Colonic mucosa (tissue), 4 donors: ENCODE data around the gene DNM2. TPM values are rescaled to one million over a fixed set of nuclear protein-coding genes. Genes with fewer than 3 reads are reported as not detected.

Experiments used
- DNase-seq: peaks from one replicate; pipeline ENCODE4 v3.0.0-alpha.2; 2020
- H3K27ac ChIP-seq: fragments of 200-600 bp; one replicate; pipeline ENCODE4 v1.8.0; 2021
- H3K27me3 ChIP-seq: fragments of 200-600 bp; one replicate; pipeline ENCODE4 v1.8.0; 2021
- H3K36me3 ChIP-seq: fragments of 200-600 bp; one replicate; pipeline ENCODE4 v1.8.0; 2021
- H3K4me1 ChIP-seq: fragments of 200-600 bp; one replicate; pipeline ENCODE4 v1.8.0; 2021; ENCODE audit warnings: mild to moderate bottlenecking
- H3K4me3 ChIP-seq: fragments of 200-600 bp; one replicate; pipeline ENCODE4 v1.8.0; 2021
- H3K9ac ChIP-seq, 2 donors: one replicate each; pipeline ENCODE4 v1.7.0; 2013; ENCODE audit warnings: control low read depth in 2 of 2, low read depth in 2 of 2, low read length in 2 of 2
- H3K9me3 ChIP-seq: fragments of 200-600 bp; one replicate; pipeline ENCODE4 v1.8.0; 2021
- CTCF ChIP-seq: fragments of 200-600 bp; IDR thresholded peaks from one replicate; pipeline ENCODE4 v1.8.0; 2022; ENCODE audit warnings: antibody characterized with exemption, mild to moderate bottlenecking
- intact Hi-C: fragments of 100-400 bp; cut with DNase I; formaldehyde crosslinking; loops from one replicate; pipeline ENCODE4 v1.14.1; 2022
- total RNA-seq, 2 donors: library from RNA; stranded (reverse); fragmentation: NEBNext Ultra II Directional in 1 of 2; extraction: Animal tissue kit (Norgen Biotek cat#: 25700) in 1 of 2; gene quantifications; one replicate each; pipeline ENCODE4 v1.2.1, GENCODE V29; 2021
- donor health status: healthy.
- donor health status: DM: no; HTN: no; CAD: no.
- donor health status: DM: no; HTN: no; CAD: no.

The DNM2 gene
- total RNA-seq, 2 donors from 2014 or later = 450 to 461 TPM

DNA sequence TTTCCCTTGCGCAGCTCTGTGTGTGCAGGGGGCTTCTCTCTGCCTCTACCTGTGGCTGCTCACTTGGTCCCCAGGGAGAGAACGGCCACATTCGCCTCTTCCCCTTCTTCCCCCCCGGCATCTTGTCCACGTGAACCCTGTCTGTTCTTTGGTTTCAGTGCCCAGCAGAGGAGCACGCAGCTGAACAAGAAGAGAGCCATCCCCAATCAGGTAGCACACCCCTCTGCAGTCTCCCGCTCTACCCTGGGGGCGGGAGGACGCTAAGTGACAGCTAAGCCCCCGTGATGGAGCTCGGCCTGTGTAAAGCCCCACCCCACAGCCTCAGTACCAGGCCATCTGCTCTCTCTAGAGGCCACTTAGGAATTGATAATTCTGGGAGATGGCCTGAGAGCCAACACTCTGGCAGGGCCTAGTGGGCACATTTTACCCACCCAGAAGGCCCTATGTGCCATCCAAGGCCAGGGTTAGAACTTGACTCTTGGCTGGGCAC lies 87.9 kb downstream of the DNM2 start:
- H3K4me3 ChIP-seq = no peak overlapping the region
- intact Hi-C loops = no loop called here
- no peak for TF ChIP-seq CTCF
- peaks cover 42% of the 10 kb centered on the region for H3K36me3 ChIP-seq
- H3K9me3 ChIP-seq = no peaks in the 10 kb centered on the region
- no peak for DNase-seq
- no peaks in the 10 kb centered on the region for H3K27me3 ChIP-seq
- H3K27ac ChIP-seq = no peak overlapping the region
- H3K9ac ChIP-seq = no peak overlapping the region
- H3K4me1 ChIP-seq = no peaks in the 10 kb centered on the region

GRCh38 chr19:10808937-10809649 lies 91.2 kb downstream of the DNM2 start:
- Histone ChIP-seq H3K36me3 (peaks cover 37% of the 10 kb centered on the region), H3K4me3 (no peak overlapping the region), H3K9ac (no peak overlapping the region), H3K4me1 (no peaks in the 10 kb centered on the region), H3K27ac (peak overlapping the region; percentile 15), H3K27me3 (no peaks in the 10 kb centered on the region), H3K9me3 (no peaks in the 10 kb centered on the region)
- intact Hi-C loops = no loop called here
- no peak for DNase-seq
- TF ChIP-seq CTCF = no peak

- H3K27ac ChIP-seq = peak overlapping the region; percentile 15
- H3K9me3 ChIP-seq = no peaks in the 10 kb centered on the region
- no peak overlapping the region for H3K4me3 ChIP-seq
- no peak for TF ChIP-seq CTCF
- H3K27me3 ChIP-seq = no peaks in the 10 kb centered on the region
- H3K9ac ChIP-seq = no peak overlapping the region
- H3K4me1 ChIP-seq = no peaks in the 10 kb centered on the region
- intact Hi-C loops = no loop called here
- H3K36me3 ChIP-seq = peaks cover 30% of the 10 kb centered on the region
- no peak for DNase-seq
These were observed 91.9 kb downstream of the DNM2 start for GRCh38 chr19:10809651-10810285.

DNA sequence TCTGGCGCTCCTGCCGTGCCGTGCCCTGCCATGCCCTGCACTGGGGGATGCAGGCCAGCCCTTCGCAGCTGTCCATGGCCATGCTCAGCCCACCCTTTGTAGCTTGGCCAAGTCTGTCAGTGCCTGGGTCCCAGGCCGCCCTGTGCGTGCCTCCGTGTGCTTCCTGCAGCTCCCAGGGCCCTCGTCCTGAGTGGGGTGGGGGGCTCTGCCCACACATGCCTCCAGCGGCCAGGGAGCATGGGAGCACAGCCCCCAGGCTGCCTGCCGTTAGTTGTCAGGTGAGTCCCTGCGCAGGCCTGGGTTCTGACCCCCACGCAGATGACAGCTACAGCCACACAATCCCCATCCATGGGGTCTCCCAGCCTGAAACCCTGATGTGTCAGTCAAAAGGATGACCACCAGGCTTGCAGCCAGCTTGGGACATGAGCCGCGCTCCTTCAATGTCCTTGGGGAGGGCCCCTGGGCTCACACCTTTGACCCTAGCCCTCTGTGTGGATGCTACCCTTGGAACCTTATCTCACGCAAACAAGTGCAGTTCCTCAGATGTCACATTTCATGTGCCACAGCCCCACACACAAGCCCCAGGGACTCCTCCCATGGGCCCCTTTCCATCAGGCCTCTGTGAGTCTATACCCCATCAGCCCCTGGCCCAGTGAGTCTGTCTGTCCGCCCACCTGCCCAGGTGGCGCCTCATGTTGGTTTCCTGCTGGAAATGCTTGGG lies 93.7 kb downstream of the DNM2 start:
- no peaks in the 10 kb centered on the region for H3K9me3 ChIP-seq
- intact Hi-C loops = no loop called here
- no peak for DNase-seq
- no peaks in the 10 kb centered on the region for H3K4me1 ChIP-seq
- H3K27ac ChIP-seq = no peak overlapping the region
- peak overlapping the region in 1 of 2 donors; percentile 18 for H3K9ac ChIP-seq
- TF ChIP-seq CTCF = no peak
- peaks cover 19% of the 10 kb centered on the region for H3K36me3 ChIP-seq
- no peaks in the 10 kb centered on the region for H3K27me3 ChIP-seq
- H3K4me3 ChIP-seq = no peak overlapping the region

- no peaks in the 10 kb centered on the region for H3K27me3 ChIP-seq
- TF ChIP-seq CTCF = no peak
- intact Hi-C loops = no loop called here
- no peak overlapping the region for H3K9ac ChIP-seq
- H3K36me3 ChIP-seq = peaks cover 19% of the 10 kb centered on the region
- no peak overlapping the region for H3K4me3 ChIP-seq
- H3K9me3 ChIP-seq = no peaks in the 10 kb centered on the region
- H3K27ac ChIP-seq = no peak overlapping the region
- H3K4me1 ChIP-seq = no peaks in the 10 kb centered on the region
- no peak for DNase-seq
These were observed 94.3 kb downstream of the DNM2 start for GRCh38 chr19:10812196-10812595.
